C4-2B (cell line): ENCODE measurements around the gene HOXA5.

ENCODE experiments used
- H3K27ac ChIP-seq: fragments of 450-650 bp; 2 replicates; pipeline ENCODE4 v1.5.1; 2017
- CTCF ChIP-seq: fragments of 450-650 bp; conservative IDR thresholded peaks from 2 replicates; pipeline ENCODE4 v1.5.1; 2017; ENCODE audit warnings: mild to moderate bottlenecking
- ZFX ChIP-seq: fragments of 450-650 bp; IDR thresholded peaks from 2 replicates; pipeline ENCODE4 v1.6.1; 2017

Gene HOXA5

DNA sequence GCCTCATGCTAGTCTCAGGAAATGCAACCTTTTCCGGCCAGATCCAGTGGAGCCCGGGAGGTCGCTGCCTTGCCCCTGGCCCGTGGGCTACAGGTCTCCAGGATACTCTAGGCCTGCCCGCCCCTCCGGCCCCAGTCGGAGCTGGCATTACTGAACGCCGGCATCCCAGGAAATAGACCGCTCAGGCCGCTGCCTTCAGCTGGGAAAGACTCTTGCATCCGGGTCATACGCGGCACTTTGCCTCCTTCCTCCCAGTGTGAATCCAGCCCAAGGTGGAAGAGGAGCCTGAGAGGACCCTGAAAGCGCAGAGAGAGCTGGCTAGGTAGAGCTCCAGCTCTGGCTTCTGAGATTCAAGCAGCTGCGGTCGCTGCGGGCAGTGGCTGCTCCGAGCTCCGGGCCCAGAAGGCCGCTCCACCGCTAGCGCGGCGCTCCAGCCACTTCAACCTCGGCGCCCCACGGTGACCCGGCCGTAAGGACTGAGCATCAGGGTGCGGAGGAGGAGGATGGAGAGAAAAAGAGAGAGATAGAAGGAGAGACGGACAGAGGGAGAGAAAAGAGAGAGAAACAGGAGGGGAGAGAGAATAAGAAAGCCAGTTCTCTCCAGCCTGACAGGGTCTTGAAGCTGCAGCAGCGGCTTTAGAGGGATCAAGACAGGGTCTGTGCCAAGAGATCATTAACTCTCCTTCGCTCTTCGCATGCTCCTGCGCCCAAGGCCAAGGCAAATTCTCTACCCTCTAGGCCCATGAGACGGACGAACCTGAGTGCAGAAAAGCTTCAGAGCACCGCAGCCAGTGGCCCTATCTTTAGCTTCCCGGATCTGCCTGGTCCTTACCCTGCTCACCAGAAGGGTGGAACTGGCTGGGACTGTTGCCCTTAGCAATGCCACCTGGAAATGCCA, 32.4 kb upstream of the HOXA5 start:
- TF ChIP-seq CTCF (no peak), ZFX (no peak)
- H3K27ac ChIP-seq = peak overlapping the region; percentile 98

DNA sequence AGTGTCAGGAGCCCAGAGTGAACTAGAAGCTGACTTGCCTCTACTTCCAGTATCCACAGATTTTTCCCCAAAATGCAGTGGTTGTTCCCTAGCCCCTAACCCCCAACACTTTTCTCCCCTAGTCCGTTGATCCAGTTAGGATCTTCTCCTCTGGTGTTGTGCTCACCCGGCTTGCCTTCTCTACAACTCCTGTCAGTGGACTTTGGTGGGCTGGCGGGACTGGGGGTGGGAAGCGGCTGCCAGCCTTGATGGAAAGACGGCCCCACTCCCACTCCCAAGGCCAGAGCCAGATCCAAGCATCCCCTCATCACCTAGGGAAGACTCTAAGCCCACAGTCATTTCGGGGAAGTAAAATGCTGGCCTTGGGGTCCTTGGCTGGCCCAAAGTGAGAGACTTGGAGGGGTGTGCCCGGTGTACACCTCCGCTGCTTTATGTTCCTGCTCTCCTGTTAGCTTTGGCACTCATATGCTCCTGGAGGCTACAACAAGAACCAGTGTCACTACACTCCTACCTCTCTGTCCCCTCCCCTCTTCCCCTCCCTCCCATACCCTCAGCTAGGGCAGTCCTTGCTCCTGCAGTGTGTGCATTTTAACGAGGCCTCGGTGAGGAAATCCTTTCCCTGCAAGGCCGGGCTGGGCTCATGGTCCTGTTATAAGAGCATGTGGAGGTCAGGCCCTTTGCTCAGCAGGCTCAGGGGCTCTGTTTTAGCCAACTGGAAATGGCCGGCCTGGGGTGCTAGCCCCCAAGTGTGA, 31.6 kb upstream of the HOXA5 start:
- TF ChIP-seq ZFX (no peak), CTCF (no peak)
- peak overlapping the region; percentile 98 for H3K27ac ChIP-seq

DNA sequence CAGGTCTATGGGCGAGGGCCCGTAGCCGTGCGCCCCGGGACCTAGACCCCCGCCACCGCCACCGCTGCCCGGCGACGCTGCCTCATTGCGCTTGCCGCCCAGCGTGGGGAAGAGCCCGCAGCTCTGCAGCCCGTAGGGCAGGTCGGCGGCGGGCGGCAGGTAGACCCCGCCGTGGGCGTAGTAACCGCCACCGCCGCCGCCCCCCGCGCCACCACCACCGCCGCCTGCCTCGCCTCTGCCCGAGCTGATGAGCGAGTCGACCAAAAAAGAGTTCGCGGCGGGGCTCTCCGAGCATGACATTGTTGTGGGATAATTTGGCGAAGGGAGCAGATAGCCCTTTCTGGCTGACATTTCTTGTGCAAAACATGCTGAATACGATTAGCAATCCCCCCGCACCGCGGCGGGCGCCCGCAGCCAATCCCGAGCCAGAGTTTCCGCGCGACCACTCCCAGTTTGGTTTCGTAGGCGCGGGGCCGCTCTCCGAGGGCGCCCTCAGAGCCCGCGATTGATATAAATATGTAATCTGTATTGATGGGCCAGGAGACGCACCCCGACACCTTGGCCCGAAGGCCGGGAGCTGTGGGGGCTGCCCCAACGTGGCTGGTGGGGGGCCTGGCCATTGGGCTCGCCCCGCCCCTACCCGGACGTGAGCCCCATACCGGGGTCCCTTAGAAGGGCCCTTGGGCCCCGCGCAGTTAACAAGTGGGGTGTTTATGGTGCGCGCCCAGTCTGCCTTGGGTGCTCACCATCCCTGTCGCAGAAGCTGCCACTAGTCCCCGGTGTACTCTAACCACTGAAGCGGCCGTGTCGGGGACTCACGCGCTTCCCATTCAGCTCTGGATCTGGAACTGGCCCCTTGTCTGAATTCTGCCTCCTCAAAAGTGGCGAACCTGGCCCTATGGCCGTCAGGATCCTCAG, 30.7 kb upstream of the HOXA5 start, which contains the start of gene HOXA10:
HOXA10 (minus strand) TSS at position 365 of the 918 bp plus-strand sequence; CDS start at position 351, 14 bp downstream.
- TF ChIP-seq ZFX (no peak), CTCF (no peak)
- H3K27ac ChIP-seq = peak within 1 kb of the TSS; percentile 98

DNA sequence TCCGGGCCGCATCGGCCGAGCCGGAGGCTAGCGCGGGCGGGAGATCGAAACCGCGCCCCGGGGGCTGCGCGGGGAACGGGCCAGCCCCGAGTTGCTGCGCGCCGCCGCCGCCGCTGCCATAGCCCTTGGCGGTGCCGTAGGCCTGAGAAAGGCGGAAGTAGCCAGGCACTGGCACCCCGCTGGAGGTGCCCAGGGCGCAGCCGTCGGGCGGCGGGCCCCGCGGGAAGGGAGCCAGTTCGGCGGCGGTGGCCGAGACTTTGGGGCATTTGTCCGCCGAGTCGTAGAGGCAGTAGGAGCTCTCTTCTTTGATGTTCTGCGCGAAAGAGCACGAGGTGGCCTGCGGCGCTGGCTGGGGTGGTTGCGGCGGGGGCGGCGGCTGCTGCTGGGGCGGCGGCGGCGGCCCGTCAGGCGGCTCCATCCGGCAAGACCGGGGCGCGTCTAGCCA, 30.1 kb upstream of the HOXA5 start:
- peak overlapping the region; percentile 98 for H3K27ac ChIP-seq
- peak; percentile 69 for TF ChIP-seq ZFX
- no peak for TF ChIP-seq CTCF

- TF ChIP-seq ZFX (peak; percentile 91; the same call in 1 of the 2 replicates), CTCF (no peak)
- peak overlapping the region; percentile 98 for H3K27ac ChIP-seq
Observed at GRCh38 chr7:27172823-27173510, 29.5 kb upstream of the HOXA5 start.

DNA sequence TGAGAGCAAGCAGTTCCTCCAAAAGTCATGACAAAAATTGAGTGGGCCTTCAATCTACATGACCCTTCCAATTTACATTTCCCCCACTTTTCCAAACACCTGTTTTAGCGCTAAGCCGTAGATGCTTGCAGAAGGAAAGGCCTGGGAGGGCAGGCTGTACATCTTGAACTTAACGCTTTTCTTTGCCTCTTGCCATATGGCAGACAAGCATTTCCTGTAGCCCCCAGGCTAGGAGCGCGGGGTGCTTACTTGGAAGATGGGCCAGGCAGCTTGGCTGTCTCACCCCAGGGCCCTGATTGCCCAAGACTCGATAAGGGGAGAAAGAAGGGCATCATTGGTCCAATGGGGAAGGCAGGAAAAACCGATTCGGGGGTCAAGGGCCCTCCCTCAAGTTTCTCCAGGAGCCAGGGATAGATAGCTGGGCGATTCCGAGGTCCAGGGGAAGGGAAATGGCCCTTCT, 28.9 kb upstream of the HOXA5 start:
- H3K27ac ChIP-seq = peak overlapping the region; percentile 98
- TF ChIP-seq CTCF = no peak
